SK-N-SH (cell line): ENCODE measurements around the gene MTG1. TPM values are rescaled to one million over a fixed set of nuclear protein-coding genes. Genes with fewer than 3 reads are reported as not detected.

Source experiments
- CTCF ChIA-PET: fragments of 300-600, 350-600 bp; formaldehyde crosslinking; extraction: SDS; loops from one replicate; lab custom pipeline; 2021; lab: Yijun Ruan, JAX
- POLR2A ChIA-PET: fragments of 350-600 bp; sonication (Branson Sonifier 250); formaldehyde crosslinking; extraction: SDS; loops from one replicate; lab custom pipeline; 2020; ENCODE audit warnings: antibody characterized with exemption, inconsistent platforms; lab: Yijun Ruan, JAX
- DNase-seq: peaks from one replicate; pipeline ENCODE4 v3.0.0; 2012
- H2AFZ ChIP-seq: fragments of 200-600 bp; sonication (generic); 2 replicates; pipeline ENCODE4 v1.8.1; 2016; ENCODE audit warnings: antibody characterized with exemption, mild to moderate bottlenecking, low read depth
- H3F3A ChIP-seq: fragments of 200-600 bp; sonication (generic); replicated peaks from 2 replicates; pipeline ENCODE3; 2016; ENCODE audit warnings: antibody characterized with exemption, mild to moderate bottlenecking; ENCODE audit not compliant: insufficient read depth
- H3K27ac ChIP-seq, 2 experiments: fragments of 200-500 bp in 1 of 2; fragments of 200-600 bp in 1 of 2; sonication (Bioruptor generic) in 1 of 2; sonication (generic), shearing (Covaris generic) in 1 of 2; 2 replicates each; pipeline versions ENCODE4 v1.5.1 to v1.6.1; 2014 to 2016; ENCODE audit warnings: low read depth in 2 of 2, inconsistent platforms in 1 of 2, low read length in 1 of 2, mild to moderate bottlenecking in 1 of 2, mixed read lengths in 1 of 2
- H3K27me3 ChIP-seq: fragments of 200-600 bp; sonication (generic), shearing (Covaris generic); 2 replicates; pipeline ENCODE4 v1.6.1; 2016; ENCODE audit warnings: mixed run types; ENCODE audit not compliant: insufficient read depth
- H3K36me3 ChIP-seq, 2 experiments: fragments of 200-500 bp in 1 of 2; fragments of 200-600 bp in 1 of 2; sonication (Bioruptor generic) in 1 of 2; sonication (generic) in 1 of 2; replicated peaks in 1 of 2; 2 replicates each; pipeline versions ENCODE3 to v1.5.1; 2014 to 2016; ENCODE audit warnings: low read length in 1 of 2, mild to moderate bottlenecking in 1 of 2; ENCODE audit not compliant: insufficient read depth in 2 of 2, control insufficient read depth in 1 of 2
- H3K4me1 ChIP-seq, 2 experiments: fragments of 200-500 bp in 1 of 2; fragments of 200-600 bp in 1 of 2; sonication (Bioruptor generic) in 1 of 2; sonication (generic), shearing (Covaris generic) in 1 of 2; 2 replicates each; pipeline versions ENCODE4 v1.5.1 to v1.6.1; 2014 to 2016; ENCODE audit warnings: low read depth in 1 of 2, low read length in 1 of 2, mixed run types in 1 of 2; ENCODE audit not compliant: insufficient read depth in 2 of 2, control insufficient read depth in 1 of 2
- H3K4me2 ChIP-seq: fragments of 200-600 bp; sonication (generic), shearing (Covaris generic); 2 replicates; pipeline ENCODE4 v1.6.1; 2017; ENCODE audit warnings: mixed run types
- H3K4me3 ChIP-seq, 2 experiments: fragments of 200-500 bp in 1 of 2; fragments of 200-600 bp in 1 of 2; sonication (Bioruptor generic) in 1 of 2; sonication (generic), shearing (Covaris generic) in 1 of 2; 2 replicates each; pipeline versions ENCODE4 v1.5.1 to v1.8.1; 2014 to 2016; ENCODE audit warnings: low read depth in 2 of 2, inconsistent platforms in 1 of 2, low read length in 1 of 2, mild to moderate bottlenecking in 1 of 2, mixed read lengths in 1 of 2, moderate library complexity in 1 of 2
- H3K79me2 ChIP-seq: fragments of 200-600 bp; sonication (generic); 2 replicates; pipeline ENCODE4 v1.8.1; 2017; ENCODE audit warnings: mild to moderate bottlenecking; ENCODE audit not compliant: insufficient read depth
- H3K9ac ChIP-seq: fragments of 200-600 bp; sonication (generic); 2 replicates; pipeline ENCODE4 v1.6.1; 2017; ENCODE audit warnings: mixed run types
- H3K9me2 ChIP-seq: fragments of 200-600 bp; sonication (generic); 2 replicates; pipeline ENCODE4 v1.6.1; 2017; ENCODE audit warnings: mixed run types
- H3K9me3 ChIP-seq: fragments of 200-600 bp; sonication (generic); 2 replicates; pipeline ENCODE4 v1.6.1; 2017; ENCODE audit warnings: mixed run types, mild to moderate bottlenecking, moderate library complexity
- H4K20me1 ChIP-seq: fragments of 200-600 bp; sonication (generic); 2 replicates; pipeline ENCODE4 v1.6.1; 2017; ENCODE audit warnings: mild to moderate bottlenecking, mixed run types; ENCODE audit not compliant: insufficient read depth
- CTCF ChIP-seq: fragments of 200-600 bp; sonication (generic); IDR thresholded peaks from 2 replicates; pipeline ENCODE4 v1.6.1; 2017; ENCODE audit warnings: antibody characterized with exemption, mild to moderate bottlenecking, moderate library complexity
- FOXM1 ChIP-seq: IDR thresholded peaks from 2 replicates; pipeline ENCODE4 v1.4.0; 2012; ENCODE audit warnings: low read depth, mild to moderate bottlenecking
- JUND ChIP-seq: IDR thresholded peaks from 2 replicates; pipeline ENCODE4 v1.4.0; 2012
- MEF2A ChIP-seq: IDR thresholded peaks from 2 replicates; pipeline ENCODE4 v1.4.0; 2012; ENCODE audit warnings: low read depth, borderline replicate concordance
- NFIC ChIP-seq: IDR thresholded peaks from 2 replicates; pipeline ENCODE4 v1.4.0; 2012; ENCODE audit warnings: borderline replicate concordance
- NRF1 ChIP-seq: IDR thresholded peaks from 2 replicates; pipeline ENCODE4 v1.6.1; 2012; ENCODE audit warnings: low read depth, mild to moderate bottlenecking, low read length
- PBX3 ChIP-seq: IDR thresholded peaks from 2 replicates; pipeline ENCODE4; 2012
- RAD21 ChIP-seq: IDR thresholded peaks from 2 replicates; pipeline ENCODE4 v1.6.1; 2012; ENCODE audit warnings: mild to moderate bottlenecking, low read length
- REST ChIP-seq: IDR thresholded peaks from 2 replicates; pipeline ENCODE4 v1.6.1; 2012; ENCODE audit warnings: mild to moderate bottlenecking, low read depth, low read length, moderate library complexity
- RXRA ChIP-seq: IDR thresholded peaks from 2 replicates; pipeline ENCODE4 v1.4.0; 2012; ENCODE audit warnings: low read depth, mild to moderate bottlenecking, borderline replicate concordance
- SMC3 ChIP-seq: IDR thresholded peaks from 2 replicates; pipeline ENCODE4 v1.6.1; 2012; ENCODE audit warnings: low read depth, low read length, improper control_type of control experiment
- TAF1 ChIP-seq: IDR thresholded peaks from 2 replicates; pipeline ENCODE4 v1.6.1; 2012; ENCODE audit warnings: low read depth, mild to moderate bottlenecking, low read length, moderate library complexity, borderline replicate concordance
- TCF12 ChIP-seq: IDR thresholded peaks from 2 replicates; pipeline ENCODE4 v1.4.0; 2012
- USF1 ChIP-seq: IDR thresholded peaks from 2 replicates; pipeline ENCODE4 v1.4.0; 2012; ENCODE audit warnings: low read depth, borderline replicate concordance
- USF2 ChIP-seq: fragments of 150-350 bp; IDR thresholded peaks from 2 replicates; pipeline ENCODE4 v1.6.1; 2017; ENCODE audit warnings: antibody characterized with exemption, low read length, low read depth, borderline replicate concordance
- YY1 ChIP-seq: IDR thresholded peaks from 2 replicates; pipeline ENCODE4 v1.4.0; 2012; ENCODE audit warnings: low read depth, mild to moderate bottlenecking
- ZBTB33 ChIP-seq: IDR thresholded peaks from 2 replicates; pipeline ENCODE4 v1.4.0; 2012; ENCODE audit warnings: low read depth, borderline replicate concordance
- WGBS: methylation state at CpG from one replicate; pipeline ENCODE4 v1.1.6; 2017; ENCODE audit warnings: low lambda C conversion rate; 5-methylcytosine and 5-hydroxymethylcytosine counted together
- polyA plus RNA-seq, 3 experiments: library from polyadenylated mRNA; depleted of rRNA; stranded (reverse); fragments of >200 nt; gene quantifications; 2 replicates each; pipeline ENCODE4 v1.2.3, GENCODE V29; 2012

MTG1 gene
- polyA plus RNA-seq, 1 of the 3 experiments (the other 2 are of a cell fraction), result 86.4 TPM

- Histone ChIP-seq H3K4me3 (no peak overlapping the region), H3K27ac (no peak overlapping the region), H3F3A (no peaks in the 10 kb centered on the region), H3K4me2 (no peak overlapping the region), H3K36me3 (peaks cover 0 to 22% of the 10 kb centered on the region in 2 experiments), H3K9me3 (no peaks in the 10 kb centered on the region), H3K9ac (no peak overlapping the region), H3K4me1 (no peaks in the 10 kb centered on the region; a peak in 1 of 4 replicates), H3K27me3 (no peaks in the 10 kb centered on the region), H3K79me2 (no peaks in the 10 kb centered on the region), H4K20me1 (peaks cover 20% of the 10 kb centered on the region; the same call in 1 of the 2 replicates), H2AFZ (no peak overlapping the region), H3K9me2 (no peaks in the 10 kb centered on the region)
- WGBS, result 87% methylated on average over 10 of the region's 17 CpGs
- TF ChIP-seq JUND (no peak), NRF1 (no peak), USF2 (no peak), RAD21 (no peak), USF1 (no peak), RXRA (no peak), ZBTB33 (no peak), MEF2A (no peak), FOXM1 (no peak), YY1 (no peak), PBX3 (no peak), SMC3 (no peak), CTCF (no peak), NFIC (no peak), TAF1 (no peak), REST (no peak), TCF12 (no peak)
- ChIA-PET POLR2A (no interaction called here), CTCF (interaction anchor here (0.9 to 1.4 kb wide), 4 partner anchors 9 to 98 kb away, joined by 3 to 5 read pairs (median 4); no protein-coding TSS in a partner anchor)
- peak; percentile 41 for DNase-seq
Measured at GRCh38 chr10:133421336-133422222, 27.6 kb downstream of the MTG1 start.
